GM21423 (cell line): ENCODE measurements around the gene PEX7.
A peak's percentile ranks its signal among the peaks of the same experiment; 100 is the strongest.
"Not testable (repeated sequence)": the region's sequence is repeated elsewhere in the genome, so short reads cannot be mapped to it uniquely, and the experiment has no call there.

Experiments used
- ATAC-seq: cut with Tn5 transposase; IDR thresholded peaks from one replicate; pipeline ENCODE4 v1.9.1; 2021; ENCODE audit warnings: mild to moderate bottlenecking, moderate library complexity; ENCODE audit not compliant: unreplicated experiment

The PEX7 gene

DNA sequence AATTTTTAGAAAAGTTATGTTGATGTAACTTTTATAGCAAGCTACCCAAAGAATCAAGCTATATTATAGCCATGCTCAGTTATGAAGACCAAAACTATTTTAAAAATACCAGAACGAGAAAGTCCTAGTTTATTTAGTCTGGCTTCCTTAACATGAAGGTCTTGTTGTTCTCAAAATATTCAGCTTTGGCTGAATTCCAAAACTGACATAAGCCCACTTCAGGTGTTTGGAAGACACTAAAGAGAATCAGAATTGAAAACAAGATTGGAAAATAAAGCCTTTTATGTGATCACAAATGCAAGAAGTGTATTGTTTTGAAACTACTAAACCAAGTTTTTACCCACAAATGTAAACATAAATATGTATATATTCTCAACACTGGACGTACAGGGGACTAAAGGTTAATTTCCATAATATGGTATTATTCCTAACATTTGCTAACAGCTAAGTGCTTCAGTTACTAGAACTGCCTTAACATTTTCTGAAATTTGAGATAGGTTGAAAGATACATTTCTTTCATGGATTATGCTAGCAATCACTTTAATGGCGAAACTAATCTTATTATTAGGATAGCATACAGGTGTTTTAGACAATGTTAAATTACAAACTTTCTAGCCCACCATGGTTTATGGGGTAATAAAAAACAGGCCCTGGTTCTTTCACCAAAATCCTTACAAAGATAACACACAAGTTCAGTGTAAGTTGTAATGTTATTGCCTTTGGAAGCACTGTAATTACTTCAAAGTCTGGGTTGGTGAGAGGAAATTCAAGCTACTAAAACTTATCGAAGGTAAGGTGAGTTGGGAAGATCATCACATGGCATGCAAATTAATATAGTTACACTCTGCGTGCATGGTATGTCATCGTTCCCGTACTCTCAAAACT lies 31.7 kb upstream of the PEX7 start:
- ATAC-seq, result no peak

DNA sequence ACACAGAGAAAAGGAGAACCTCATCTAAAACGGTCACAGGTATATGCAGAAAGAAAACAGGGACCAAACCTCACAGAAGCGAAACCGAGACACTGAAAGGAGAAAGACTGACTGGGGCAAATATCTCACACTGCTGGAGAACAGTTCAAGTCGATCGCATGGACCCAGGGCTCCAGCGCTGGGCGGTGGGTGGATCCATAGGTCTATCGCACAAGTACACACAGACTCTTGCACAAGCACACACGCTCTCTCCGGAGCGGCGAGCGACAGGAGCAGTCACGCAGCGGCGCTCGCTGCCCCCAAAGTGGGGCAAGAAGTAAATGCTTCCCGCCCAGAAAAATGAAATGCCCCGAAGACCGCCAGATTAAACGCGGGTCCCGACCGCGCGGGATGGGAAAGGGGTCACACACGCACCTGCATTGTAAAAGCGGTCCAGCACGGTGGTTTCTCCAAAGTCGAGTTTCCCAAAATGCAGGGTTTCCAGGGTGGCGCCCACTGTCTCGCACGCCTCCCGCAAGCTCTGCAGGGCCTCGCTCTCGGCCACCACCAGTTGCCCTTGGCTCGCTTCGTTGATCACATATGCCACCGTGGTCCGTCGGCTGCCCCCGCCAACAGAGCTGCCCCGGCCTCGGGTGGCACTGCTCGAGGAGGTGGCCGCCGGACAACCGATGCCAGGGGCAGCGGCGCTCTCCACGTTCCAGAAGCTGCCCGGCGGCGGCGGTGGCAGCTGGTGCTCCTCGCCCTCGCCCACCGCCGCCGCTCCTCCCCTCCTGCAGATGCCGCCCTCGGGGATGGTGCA lies 30.9 kb upstream of the PEX7 start:
- peak; percentile 28 for ATAC-seq

GRCh38 chr6:136792095-136792409 lies 30.3 kb upstream of the PEX7 start:
- ATAC-seq, result no peak

- peak; percentile 58 for ATAC-seq
Measured at GRCh38 chr6:136792410-136793262, 29.8 kb upstream of the PEX7 start, which contains the start of gene MAP3K5. MAP3K5 (minus strand) TSS chr6:136792477; CDS start chr6:136792157, 320 bp downstream.

- ATAC-seq, result no peak
Measured at GRCh38 chr6:136793363-136793762, 29.0 kb upstream of the PEX7 start.

- ATAC-seq, result no peak
Measured at GRCh38 chr6:136795386-136795785, 27.0 kb upstream of the PEX7 start.

DNA sequence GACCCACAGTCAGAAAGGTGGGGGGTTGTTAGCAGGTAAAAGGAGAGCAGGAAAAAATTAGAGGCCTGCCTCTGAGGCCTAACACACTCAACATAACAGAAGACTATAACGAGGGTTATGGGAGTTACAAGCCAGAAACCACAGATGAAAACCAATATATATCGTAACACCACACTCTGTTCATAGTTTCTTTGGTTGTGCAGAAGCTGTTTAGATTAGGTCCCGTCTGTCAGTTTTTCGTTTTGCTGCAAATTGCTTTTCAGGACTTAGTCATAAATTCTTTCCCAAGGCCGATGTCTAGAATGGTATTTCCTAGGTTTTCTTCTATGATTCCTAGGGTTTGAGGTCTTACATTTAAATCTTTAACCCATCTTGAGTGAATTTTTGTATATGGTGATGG lies 26.4 kb upstream of the PEX7 start:
- no peak for ATAC-seq

- no peak for ATAC-seq
Measured at GRCh38 chr6:136798044-136798443, 24.3 kb upstream of the PEX7 start.

- no peak for ATAC-seq
Measured at GRCh38 chr6:136801581-136801980, 20.8 kb upstream of the PEX7 start.

GRCh38 chr6:136803608-136804007 lies 18.8 kb upstream of the PEX7 start:
- ATAC-seq, result no peak

- no peak for ATAC-seq
Measured at GRCh38 chr6:136809091-136809860, 13.1 kb upstream of the PEX7 start.

DNA sequence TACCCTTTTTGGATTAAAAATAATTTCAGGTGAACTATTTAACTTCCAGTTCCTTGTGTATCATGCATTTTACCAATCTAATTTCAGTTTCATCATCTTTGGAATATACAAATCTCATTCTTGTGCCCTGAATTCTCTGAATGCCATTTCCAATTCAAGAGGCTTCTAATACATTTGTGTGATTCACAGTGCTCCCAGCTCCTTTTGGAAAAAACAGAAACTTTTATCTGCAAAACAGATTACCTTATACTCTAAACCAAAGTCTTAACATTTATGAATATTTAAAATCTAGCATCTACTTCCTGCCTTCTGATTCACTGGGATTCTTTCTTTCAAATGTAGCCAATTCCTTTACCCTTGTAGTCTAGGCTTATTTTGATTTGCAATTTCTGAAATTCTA lies 11.1 kb upstream of the PEX7 start:
- no peak for ATAC-seq

DNA sequence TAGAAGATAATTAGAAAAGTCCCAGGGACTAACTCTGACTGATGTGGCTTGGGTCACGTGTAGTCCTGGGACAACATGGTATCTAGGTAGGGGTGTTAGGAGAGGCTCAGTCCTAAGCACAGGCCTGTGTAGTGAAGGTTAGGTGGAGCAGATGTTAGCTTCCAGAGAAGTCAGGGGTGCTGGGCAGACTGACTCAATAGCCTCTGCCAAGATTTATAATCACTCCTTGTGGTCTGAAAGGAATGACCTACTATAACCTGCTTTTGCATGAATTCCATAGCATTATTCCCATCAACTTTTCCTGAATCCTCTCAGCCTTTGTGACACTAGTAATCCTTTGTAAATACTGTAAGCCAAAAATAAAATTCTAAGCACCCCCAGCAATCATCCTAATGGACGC lies 10.2 kb upstream of the PEX7 start:
- no peak for ATAC-seq

- not testable (repeated sequence) for ATAC-seq
Measured at GRCh38 chr6:136815608-136816007, 6.8 kb upstream of the PEX7 start.

DNA sequence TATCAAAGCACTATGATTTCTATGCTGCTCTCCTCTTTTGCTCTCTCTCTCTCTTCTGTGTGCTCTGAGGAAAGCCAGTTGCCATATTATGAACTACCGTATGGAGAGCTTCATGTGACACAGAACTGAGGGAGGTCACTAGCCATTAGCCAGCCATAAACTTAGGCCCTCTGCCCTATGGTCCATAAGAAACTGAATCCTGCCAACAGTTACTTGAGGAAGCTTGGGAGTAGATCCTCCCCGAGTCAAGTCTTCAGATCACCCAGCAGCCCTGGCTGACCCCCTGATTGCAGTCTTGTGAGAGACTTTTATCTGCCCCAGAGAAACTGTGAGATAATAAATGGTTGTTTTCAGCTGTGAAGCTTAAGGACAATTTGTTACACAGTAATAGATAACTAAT lies 5.7 kb upstream of the PEX7 start:
- ATAC-seq, result no peak

DNA sequence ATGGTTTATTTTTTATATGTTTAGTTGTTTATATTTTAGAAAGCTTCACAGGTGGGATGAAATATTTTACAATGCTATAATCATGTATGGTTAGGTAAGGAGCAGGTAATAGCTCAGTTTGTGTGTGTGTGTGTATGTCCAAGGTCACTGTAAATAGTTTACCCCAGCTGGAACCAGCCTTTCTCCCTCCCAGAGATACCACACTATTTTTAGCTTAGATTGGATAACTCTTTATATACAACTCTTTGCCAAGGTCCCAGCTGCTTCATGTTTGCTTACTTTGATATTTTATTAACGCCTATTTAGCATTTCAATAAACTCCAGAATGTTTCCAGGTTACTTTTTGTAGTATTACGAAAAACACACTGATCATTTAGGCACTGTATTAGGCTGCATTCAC lies 1.8 kb upstream of the PEX7 start:
- no peak for ATAC-seq

- ATAC-seq, result peak; percentile 2
Measured at GRCh38 chr6:136822046-136822375, 381 bp upstream of the PEX7 start.

DNA sequence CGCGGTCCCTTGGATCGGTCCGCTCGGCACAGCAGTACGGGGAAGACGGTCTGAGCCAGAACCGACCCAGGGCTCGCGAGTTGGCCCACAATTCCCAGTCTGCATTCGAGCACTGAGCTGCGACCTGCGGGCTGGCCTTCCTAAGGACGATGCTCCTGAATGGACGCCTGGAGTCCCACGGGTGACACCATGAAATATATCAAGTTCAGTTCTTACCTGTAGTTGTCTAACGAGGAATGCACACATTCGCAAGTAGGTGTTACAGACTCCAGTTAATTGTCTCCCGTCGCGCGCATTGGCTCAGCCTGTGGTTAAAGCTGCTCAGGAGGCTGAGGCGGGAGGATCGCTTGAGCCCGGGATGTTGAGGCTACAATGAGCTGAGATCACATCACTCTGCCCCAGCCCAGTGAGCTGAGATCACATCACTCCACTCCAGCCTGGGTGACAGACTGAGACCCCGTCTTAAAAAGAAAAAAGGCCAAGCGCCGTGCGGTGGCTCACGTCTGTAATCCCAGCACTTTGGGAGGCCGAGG lies 802 bp downstream of the PEX7 start:
- ATAC-seq, result no peak

GRCh38 chr6:136826216-136826615 lies 3.8 kb downstream of the PEX7 start:
- no peak for ATAC-seq

- no peak for ATAC-seq
Measured at GRCh38 chr6:136831873-136832562, 9.6 kb downstream of the PEX7 start.
